Mesendoderm (in vitro differentiated cells): ENCODE data around the gene HMG20B.

ENCODE experiments used
- DNase-seq: peaks from one replicate; pipeline ENCODE4 v3.0.0; 2013
- H2AK5ac ChIP-seq: 2 replicates; pipeline ENCODE4 v1.6.1; 2013; ENCODE audit warnings: low read length, inconsistent platforms
- H2BK120ac ChIP-seq: 2 replicates; pipeline ENCODE4 v1.6.1; 2013; ENCODE audit warnings: low read depth, mild to moderate bottlenecking, low read length, moderate library complexity, mixed read lengths
- H2BK15ac ChIP-seq: replicated peaks from 2 replicates; pipeline ENCODE4 v1.6.1; 2013; ENCODE audit warnings: low read depth, mild to moderate bottlenecking, moderate library complexity
- H2BK5ac ChIP-seq: 2 replicates; pipeline ENCODE4 v1.6.1; 2013; ENCODE audit warnings: low read length, inconsistent platforms
- H3K18ac ChIP-seq: 2 replicates; pipeline ENCODE4 v1.6.1; 2013; ENCODE audit warnings: mild to moderate bottlenecking, low read length, mixed read lengths
- H3K23ac ChIP-seq: one replicate; pipeline ENCODE4 v1.6.1; 2013; ENCODE audit warnings: low read length
- H3K27ac ChIP-seq: 2 replicates; pipeline ENCODE4 v1.5.1; 2013; ENCODE audit warnings: low read depth, mild to moderate bottlenecking, inconsistent platforms, low read length, moderate library complexity
- H3K27me3 ChIP-seq: 2 replicates; pipeline ENCODE4 v1.6.1; 2013; ENCODE audit warnings: low read length, control low read depth, mild to moderate bottlenecking, inconsistent platforms; ENCODE audit not compliant: insufficient read depth, poor library complexity
- H3K36me3 ChIP-seq: 2 replicates; pipeline ENCODE4 v1.6.1; 2013; ENCODE audit warnings: low read length, inconsistent platforms; ENCODE audit not compliant: control insufficient read depth, insufficient read depth
- H3K4ac ChIP-seq: one replicate; pipeline ENCODE4 v1.6.1; 2013; ENCODE audit warnings: low read depth, mild to moderate bottlenecking, low read length, moderate library complexity
- H3K4me1 ChIP-seq: 2 replicates; pipeline ENCODE4 v1.6.1; 2013; ENCODE audit warnings: low read depth, low read length, inconsistent platforms; ENCODE audit not compliant: control insufficient read depth
- H3K4me2 ChIP-seq: 2 replicates; pipeline ENCODE4 v1.6.1; 2013; ENCODE audit warnings: low read length
- H3K4me3 ChIP-seq: 2 replicates; pipeline ENCODE4 v1.5.1; 2013; ENCODE audit warnings: mild to moderate bottlenecking, low read length
- H3K56ac ChIP-seq: one replicate; pipeline ENCODE4 v1.6.1; 2013; ENCODE audit warnings: low read length
- H3K79me1 ChIP-seq: 2 replicates; pipeline ENCODE4 v1.6.1; 2013; ENCODE audit warnings: low read length, inconsistent platforms
- H3K79me2 ChIP-seq: 2 replicates; pipeline ENCODE4 v1.6.1; 2013; ENCODE audit warnings: mild to moderate bottlenecking, low read length; ENCODE audit not compliant: control insufficient read depth, insufficient read depth
- H3K9ac ChIP-seq: 2 replicates; pipeline ENCODE4 v1.6.1; 2013; ENCODE audit warnings: low read length, inconsistent platforms
- H4K5ac ChIP-seq: one replicate; pipeline ENCODE4 v1.6.1; 2013; ENCODE audit warnings: low read length
- H4K8ac ChIP-seq: one replicate; pipeline ENCODE4 v1.6.1; 2013; ENCODE audit warnings: low read depth, mild to moderate bottlenecking, control low read depth, low read length, moderate library complexity
- WGBS: extraction: QIAGEN DNeasy Blood & Tissue Kit; methylation state at CpG from one replicate; pipeline ENCODE4 v1.1.7; 2013; ENCODE audit warnings: low lambda C conversion rate, missing lambda C conversion rate; ENCODE audit not compliant: insufficient coverage; ENCODE audit errors: extremely low coverage; 5-methylcytosine and 5-hydroxymethylcytosine counted together

Gene HMG20B

GRCh38 chr19:3548606-3549005, 24.1 kb upstream of the HMG20B start:
- Histone ChIP-seq H3K4me2 (no peak overlapping the region), H3K4me1 (no peaks in the 10 kb centered on the region), H3K18ac (no peak overlapping the region), H3K27me3 (no peaks in the 10 kb centered on the region), H3K23ac (no peak overlapping the region), H3K79me2 (no peaks in the 10 kb centered on the region), H4K5ac (no peak overlapping the region), H3K4me3 (no peak overlapping the region), H2AK5ac (no peak overlapping the region), H4K8ac (no peak overlapping the region), H2BK120ac (no peak overlapping the region), H3K4ac (no peak overlapping the region), H2BK15ac (no peak overlapping the region), H3K79me1 (no peaks in the 10 kb centered on the region), H3K9ac (no peak overlapping the region), H3K27ac (no peak overlapping the region), H3K36me3 (peaks cover 3% of the 10 kb centered on the region), H2BK5ac (no peak overlapping the region), H3K56ac (no peak overlapping the region)
- no CpG with 5 or more reads among the region's 14 CpGs for WGBS
- DNase-seq, result no peak

GRCh38 chr19:3549816-3550215, 22.9 kb upstream of the HMG20B start:
- Histone ChIP-seq H4K5ac (no peak overlapping the region), H3K4me1 (no peaks in the 10 kb centered on the region), H3K4ac (no peak overlapping the region), H3K27ac (no peak overlapping the region), H2BK120ac (no peak overlapping the region), H2AK5ac (no peak overlapping the region), H3K4me2 (no peak overlapping the region), H3K4me3 (no peak overlapping the region), H3K9ac (no peak overlapping the region), H4K8ac (no peak overlapping the region), H3K79me2 (no peaks in the 10 kb centered on the region), H2BK5ac (no peak overlapping the region), H3K79me1 (no peaks in the 10 kb centered on the region), H3K18ac (no peak overlapping the region), H3K36me3 (peaks cover 3% of the 10 kb centered on the region), H3K56ac (no peak overlapping the region), H3K27me3 (no peaks in the 10 kb centered on the region), H3K23ac (no peak overlapping the region), H2BK15ac (no peak overlapping the region)
- no peak for DNase-seq
- WGBS, result no CpG with 5 or more reads among the region's 10 CpGs

GRCh38 chr19:3550947-3551791, 21.6 kb upstream of the HMG20B start:
- no peaks in the 10 kb centered on the region for H3K27me3 ChIP-seq
- H2BK120ac ChIP-seq, result no peak overlapping the region
- DNase-seq, result no peak
- no peak overlapping the region for H4K8ac ChIP-seq
- no peak overlapping the region for H3K18ac ChIP-seq
- no peak overlapping the region for H3K4ac ChIP-seq
- H2BK15ac ChIP-seq, result no peak overlapping the region
- no peak overlapping the region for H2BK5ac ChIP-seq
- H4K5ac ChIP-seq, result no peak overlapping the region
- no peak overlapping the region for H3K56ac ChIP-seq
- H3K36me3 ChIP-seq, result peaks cover 3% of the 10 kb centered on the region
- no peak overlapping the region for H3K9ac ChIP-seq
- peaks cover 2% of the 10 kb centered on the region for H3K79me1 ChIP-seq
- H3K27ac ChIP-seq, result no peak overlapping the region
- WGBS, result no CpG with 5 or more reads among the region's 34 CpGs
- H2AK5ac ChIP-seq, result no peak overlapping the region
- H3K23ac ChIP-seq, result no peak overlapping the region
- no peaks in the 10 kb centered on the region for H3K4me1 ChIP-seq
- H3K79me2 ChIP-seq, result no peaks in the 10 kb centered on the region
- no peak overlapping the region for H3K4me2 ChIP-seq
- H3K4me3 ChIP-seq, result no peak overlapping the region

GRCh38 chr19:3551792-3552095, 21.0 kb upstream of the HMG20B start:
- Histone ChIP-seq H4K8ac (no peak overlapping the region), H4K5ac (no peak overlapping the region), H3K9ac (no peak overlapping the region), H2BK5ac (no peak overlapping the region), H3K23ac (no peak overlapping the region), H2AK5ac (no peak overlapping the region), H3K4me2 (no peak overlapping the region), H3K27me3 (no peaks in the 10 kb centered on the region), H3K79me2 (no peaks in the 10 kb centered on the region), H3K4me1 (no peaks in the 10 kb centered on the region), H3K18ac (no peak overlapping the region), H3K27ac (no peak overlapping the region), H2BK120ac (no peak overlapping the region), H3K56ac (no peak overlapping the region), H3K79me1 (peaks cover 6% of the 10 kb centered on the region), H3K36me3 (peaks cover 3% of the 10 kb centered on the region), H2BK15ac (no peak overlapping the region), H3K4ac (no peak overlapping the region), H3K4me3 (no peak overlapping the region)
- DNase-seq, result no peak
- WGBS, result no CpG with 5 or more reads among the region's 9 CpGs

DNA sequence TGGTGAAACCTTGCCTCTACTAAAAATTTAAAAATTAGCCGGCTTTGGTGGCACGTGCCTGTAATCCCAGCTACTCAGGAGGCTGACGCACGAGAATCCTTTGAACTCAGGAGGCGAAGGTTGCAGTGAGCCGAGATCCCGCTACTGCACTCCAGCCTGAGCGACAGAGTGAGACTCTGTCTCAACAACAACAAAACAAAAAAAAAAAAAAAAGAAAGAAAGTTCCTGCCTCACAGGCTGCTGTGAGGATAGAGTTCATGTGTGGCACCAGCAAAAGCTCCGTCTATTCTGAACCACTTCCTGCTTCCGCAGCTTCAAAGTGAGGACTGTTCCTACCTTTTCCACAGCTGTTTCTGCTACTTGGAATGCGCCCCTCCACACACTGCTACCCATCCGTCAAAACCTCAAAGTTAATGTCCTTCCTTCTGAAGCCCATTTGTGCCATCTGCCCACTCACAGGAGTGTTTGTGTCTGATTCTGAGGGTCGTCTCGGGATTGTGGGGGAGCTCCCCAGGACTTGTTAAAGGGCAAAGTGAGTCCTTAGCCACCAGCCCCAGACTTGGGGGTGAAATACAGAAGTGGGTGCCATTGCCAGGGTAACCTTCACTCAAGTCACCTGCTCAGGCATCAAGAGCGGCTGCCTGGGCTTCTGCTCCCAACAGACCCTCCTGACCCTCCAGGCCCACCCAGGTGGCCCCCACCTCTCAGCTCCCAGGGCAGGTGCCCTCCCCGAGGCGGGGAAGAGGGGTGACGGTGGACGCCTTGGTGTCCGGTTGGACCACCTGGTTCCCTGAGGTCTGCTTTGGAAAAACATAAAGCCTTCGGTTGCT, 18.3 kb upstream of the HMG20B start:
- Histone ChIP-seq H3K4me3 (no peak overlapping the region), H3K79me2 (no peaks in the 10 kb centered on the region), H3K4ac (no peak overlapping the region), H3K36me3 (no peaks in the 10 kb centered on the region), H4K5ac (no peak overlapping the region), H3K18ac (no peak overlapping the region), H2BK120ac (no peak overlapping the region), H2BK15ac (no peak overlapping the region), H4K8ac (no peak overlapping the region), H3K23ac (no peak overlapping the region), H3K4me2 (no peak overlapping the region), H3K79me1 (peaks cover 6% of the 10 kb centered on the region), H3K4me1 (no peaks in the 10 kb centered on the region), H2AK5ac (no peak overlapping the region), H3K27me3 (no peaks in the 10 kb centered on the region), H2BK5ac (no peak overlapping the region), H3K56ac (no peak overlapping the region), H3K9ac (no peak overlapping the region), H3K27ac (no peak overlapping the region)
- DNase-seq, result no peak
- no CpG with 5 or more reads among the region's 21 CpGs for WGBS
